Gastrocnemius medialis (tissue), 4 donors: ENCODE data around the gene KCNQ1. TPM values are rescaled to one million over a fixed set of nuclear protein-coding genes. Genes with fewer than 3 reads are reported as not detected.

ENCODE experiments used
- ATAC-seq, 2 donors: fragments of 150-250 bp; one replicate each; pipeline ENCODE4 v1.9.1; 2016
- DNase-seq, 2 donors: peaks; one replicate each; pipeline ENCODE4 v3.0.0-alpha.2; 2019
- H3K27ac ChIP-seq, 4 donors: fragments of 200-600 bp; sonication (generic); 1 replicate in 1 of 4; 2 replicates in 3 of 4; pipeline ENCODE4 v1.5.1; 2016 to 2018; ENCODE audit warnings: mild to moderate bottlenecking in 2 of 4, moderate library complexity in 1 of 4
- H3K27me3 ChIP-seq, 3 donors: fragments of 200-600 bp; sonication (generic) in 2 of 3; 1 replicate in 1 of 3; 2 replicates in 2 of 3; pipeline versions ENCODE4 v1.5.1 to v1.6.0; 2016 to 2019; ENCODE audit warnings: mild to moderate bottlenecking in 1 of 3, moderate library complexity in 1 of 3
- H3K36me3 ChIP-seq, 2 donors: fragments of 200-600 bp; sonication (generic) in 1 of 2; one replicate each; pipeline ENCODE4 v1.5.1; 2017 to 2018
- H3K4me1 ChIP-seq, 2 donors: fragments of 200-600 bp; sonication (generic) in 1 of 2; one replicate each; pipeline ENCODE4 v1.5.1; 2016 to 2017; ENCODE audit warnings: mild to moderate bottlenecking in 2 of 2
- H3K4me3 ChIP-seq, 4 donors: fragments of 200-600 bp; sonication (generic) in 3 of 4; 1 replicate in 1 of 4; 2 replicates in 3 of 4; pipeline ENCODE4 v1.5.1; 2016 to 2019; ENCODE audit warnings: mild to moderate bottlenecking in 2 of 4
- H3K9me3 ChIP-seq, 3 donors: fragments of 200-600 bp; sonication (generic) in 2 of 3; 1 replicate in 1 of 3; 2 replicates in 2 of 3; pipeline ENCODE4 v1.5.1; 2016 to 2019
- CTCF ChIP-seq, 5 experiments: fragments of 450-650 bp in 3 of 5; fragments of 200-600 bp in 2 of 5; sonication (generic) in 2 of 5; IDR thresholded peaks in 4 of 5; conservative IDR thresholded peaks in 1 of 5; 1 replicate in 4 of 5; 2 replicates in 1 of 5; pipeline ENCODE4 v1.5.1; 2016 to 2019; ENCODE audit warnings: antibody characterized with exemption in 5 of 5, mild to moderate bottlenecking in 3 of 5, moderate library complexity in 3 of 5
- POLR2A ChIP-seq, 2 donors: fragments of 450-650 bp; IDR thresholded peaks; one replicate each; pipeline ENCODE4 v1.6.1; 2017; ENCODE audit warnings: antibody characterized with exemption in 2 of 2, mild to moderate bottlenecking in 2 of 2, moderate library complexity in 2 of 2
- in situ Hi-C, 4 donors: fragments of 200-750 bp; cut with MboI; loops; one replicate each; pipeline versions ENCODE4 v1.15.0 to v1.8.0; 2017; ENCODE audit warnings: low sequenced_read_pairs in 4 of 4
- intact Hi-C: fragments of 100-400 bp; cut with DNase I; formaldehyde crosslinking; loops from one replicate; pipeline ENCODE4 v1.15.1; 2023; ENCODE audit warnings: low total_unique reads
- total RNA-seq, 4 donors: library from RNA; depleted of rRNA; stranded (reverse); fragments of >200 nt; gene quantifications; one replicate each; pipeline versions ENCODE4 v1.1.0 to v1.2.3, GENCODE V29; 2016

Gene KCNQ1
- total RNA-seq, 4 donors from 2014 or later, result 0.15 to 1.00 (median 0.67) TPM

- in situ Hi-C loops (no loop called here), intact Hi-C loops (no loop called here)
- Histone ChIP-seq H3K4me3 (no peak overlapping the region), H3K4me1 (no peaks in the 10 kb centered on the region), H3K36me3 (no peaks in the 10 kb centered on the region), H3K27me3 (no peaks in the 10 kb centered on the region), H3K27ac (no peak overlapping the region), H3K9me3 (no peaks in the 10 kb centered on the region)
- no peak for ATAC-seq
- DNase-seq, result no peak
- TF ChIP-seq CTCF (IDR thresholded peaks at IDR 0.05 in 4 of 5, conservative IDR thresholded peaks at IDR 0.05 in 1 of 5) (no peak), POLR2A (IDR thresholded peaks at IDR 0.05) (no peak)
These were observed 399.5 kb downstream of the KCNQ1 start for GRCh38 chr11:2844116-2844842.

GRCh38 chr11:2844996-2845395, 400.2 kb downstream of the KCNQ1 start:
- TF ChIP-seq CTCF (IDR thresholded peaks at IDR 0.05 in 4 of 5, conservative IDR thresholded peaks at IDR 0.05 in 1 of 5) (no peak), POLR2A (IDR thresholded peaks at IDR 0.05) (no peak)
- intact Hi-C loops, result no loop called here
- H3K4me1 ChIP-seq, result no peaks in the 10 kb centered on the region
- H3K27ac ChIP-seq, result no peak overlapping the region
- ATAC-seq, result no peak
- no peaks in the 10 kb centered on the region for H3K27me3 ChIP-seq
- DNase-seq, result no peak
- no peaks in the 10 kb centered on the region for H3K9me3 ChIP-seq
- no peak overlapping the region for H3K4me3 ChIP-seq
- in situ Hi-C loops, result no loop called here
- H3K36me3 ChIP-seq, result no peaks in the 10 kb centered on the region

- Histone ChIP-seq H3K36me3 (no peaks in the 10 kb centered on the region), H3K27me3 (no peaks in the 10 kb centered on the region), H3K27ac (no peak overlapping the region), H3K4me1 (no peaks in the 10 kb centered on the region), H3K4me3 (no peak overlapping the region), H3K9me3 (no peaks in the 10 kb centered on the region)
- in situ Hi-C loops, result no loop called here
- intact Hi-C loops, result no loop called here
- ATAC-seq, result no peak
- TF ChIP-seq POLR2A (IDR thresholded peaks at IDR 0.05), result no peak
- TF ChIP-seq CTCF (IDR thresholded peaks at IDR 0.05 in 4 of 5, conservative IDR thresholded peaks at IDR 0.05 in 1 of 5), result no peak
- DNase-seq, result no peak
These were observed 401.2 kb downstream of the KCNQ1 start for GRCh38 chr11:2846056-2846455.

- no peak for ATAC-seq
- no peak for DNase-seq
- TF ChIP-seq CTCF (IDR thresholded peaks at IDR 0.05 in 4 of 5, conservative IDR thresholded peaks at IDR 0.05 in 1 of 5) (no peak), POLR2A (IDR thresholded peaks at IDR 0.05) (no peak)
- Histone ChIP-seq H3K4me1 (no peaks in the 10 kb centered on the region), H3K36me3 (no peaks in the 10 kb centered on the region), H3K27ac (no peak overlapping the region), H3K4me3 (no peak overlapping the region), H3K27me3 (no peaks in the 10 kb centered on the region), H3K9me3 (no peaks in the 10 kb centered on the region)
- in situ Hi-C loops, result no loop called here
- intact Hi-C loops, result no loop called here
These were observed 401.7 kb downstream of the KCNQ1 start for GRCh38 chr11:2846470-2846869.

- ATAC-seq, result no peak
- in situ Hi-C loops, result no loop called here
- Histone ChIP-seq H3K36me3 (no peaks in the 10 kb centered on the region), H3K27me3 (no peaks in the 10 kb centered on the region), H3K4me3 (no peak overlapping the region), H3K9me3 (no peaks in the 10 kb centered on the region), H3K4me1 (no peaks in the 10 kb centered on the region), H3K27ac (no peak overlapping the region)
- no peak for DNase-seq
- intact Hi-C loops, result no loop called here
- no peak for TF ChIP-seq CTCF (IDR thresholded peaks at IDR 0.05 in 4 of 5, conservative IDR thresholded peaks at IDR 0.05 in 1 of 5)
- no peak for TF ChIP-seq POLR2A (IDR thresholded peaks at IDR 0.05)
These were observed 402.8 kb downstream of the KCNQ1 start for GRCh38 chr11:2847561-2847960.
